K562 (cell line): Measurements from ENCODE around the gene ASCC2. TPM values are rescaled to one million over a fixed set of nuclear protein-coding genes. Genes with fewer than 3 reads are reported as not detected.

Source experiments
- BRF1 ChIP-seq: IDR thresholded peaks from 3 replicates; pipeline ENCODE4 v1.6.1; 2011; ENCODE audit warnings: borderline replicate concordance, mild to moderate bottlenecking; ENCODE audit not compliant: insufficient read length; ENCODE audit errors: extremely low read depth
- CXXC5 ChIP-seq: fragments of 250-450 bp; sonication (Bioruptor Pico); IDR thresholded peaks from 2 replicates; pipeline ENCODE4 v1.8.0; 2022; ENCODE audit warnings: inconsistent platforms, mild to moderate bottlenecking, moderate library complexity
- ETV1 ChIP-seq: fragments of 450-650 bp; conservative IDR thresholded peaks from 2 replicates; pipeline ENCODE4 v1.6.1; 2016; ENCODE audit warnings: missing genetic modification characterization, control low read depth, low read depth, missing compliant biosample characterization
- RBBP5 ChIP-seq: fragments of 200-600 bp; sonication (generic); IDR thresholded peaks from 2 replicates; pipeline ENCODE4 v1.6.1; 2012; ENCODE audit warnings: borderline replicate concordance, mild to moderate bottlenecking, low read length, control low read depth, inconsistent platforms; ENCODE audit not compliant: insufficient read depth, poor library complexity, severe bottlenecking
- REST ChIP-seq, 2 experiments: fragments of 450-650 bp; formaldehyde crosslinking in 1 of 2; IDR thresholded peaks; 2 replicates each; pipeline versions ENCODE4 v1.4.0 to v1.6.1; 2014 to 2020; ENCODE audit warnings: mild to moderate bottlenecking in 2 of 2, borderline replicate concordance in 1 of 2, low read depth in 1 of 2
- RNF2 ChIP-seq: sonication (generic); IDR thresholded peaks from 2 replicates; pipeline ENCODE4 v1.6.1; 2016
- SAFB ChIP-seq: fragments of 200-400 bp; formaldehyde crosslinking; IDR thresholded peaks from 2 replicates; pipeline ENCODE4 v1.6.1; 2017; ENCODE audit warnings: low read depth, low read length, borderline replicate concordance
- SAP30 ChIP-seq: fragments of 200-600 bp; sonication (generic); IDR thresholded peaks from 2 replicates; pipeline ENCODE4 v1.6.1; 2012; ENCODE audit warnings: borderline replicate concordance, low read depth, mild to moderate bottlenecking, moderate library complexity, low read length, control low read depth, inconsistent platforms; ENCODE audit not compliant: insufficient read depth, poor library complexity, severe bottlenecking
- TSHZ1 ChIP-seq: fragments of 250-450 bp; sonication (Bioruptor Pico); IDR thresholded peaks from 2 replicates; pipeline ENCODE4 v1.4.0; 2020; ENCODE audit warnings: mild to moderate bottlenecking, moderate library complexity
- ZBTB7A ChIP-seq: IDR thresholded peaks from 2 replicates; pipeline ENCODE4 v1.6.1; 2011; ENCODE audit warnings: low read depth, mild to moderate bottlenecking, low read length, moderate library complexity, borderline replicate concordance; ENCODE audit not compliant: control insufficient read depth
- ZBTB8A ChIP-seq: fragments of 450-650 bp; IDR thresholded peaks from 2 replicates; pipeline ENCODE4 v1.6.1; 2018; ENCODE audit warnings: mild to moderate bottlenecking, moderate library complexity; ENCODE audit not compliant: partially characterized antibody
- ZBTB9 ChIP-seq: fragments of 450-650 bp; formaldehyde crosslinking; IDR thresholded peaks from 2 replicates; pipeline ENCODE4 v1.4.0; 2020; ENCODE audit warnings: mild to moderate bottlenecking, moderate library complexity
- ZNF224 ChIP-seq: sonication (generic); formaldehyde crosslinking; IDR thresholded peaks from 2 replicates; pipeline ENCODE4 v1.8.0; 2022; ENCODE audit warnings: mild to moderate bottlenecking, missing genetic modification reagents
- ZNF583 ChIP-seq: fragments of 250-450 bp; sonication (Bioruptor Pico); IDR thresholded peaks from 2 replicates; pipeline ENCODE4 v1.4.0; 2020
- polyA plus RNA-seq, 8 experiments: library from polyadenylated mRNA; depleted of rRNA in 4 of 8; stranded (reverse) in 5 of 8; unstranded in 3 of 8; fragments of >200 nt; fragmentation: Nextera tagmentation in 2 of 8; fragmentation: Illumina TruSeq in 1 of 8; extraction: Ambion mirVana in 2 of 8; extraction: Trizol in 1 of 8; gene quantifications; 2 replicates each; pipeline versions ENCODE4 v1.2.1 to v1.2.3, GENCODE V29; 2011 to 2014; ENCODE audit warnings: inconsistent platforms in 1 of 8, missing spikeins in 1 of 8
- total RNA-seq, 7 experiments: library from RNA; depleted of rRNA in 6 of 7; stranded (reverse); fragments of >200 nt in 6 of 7; fragmentation: Illumina TruSeq in 2 of 7; extraction: Trizol in 2 of 7; gene quantifications; 2 replicates each; pipeline versions ENCODE4 v1.2.1 to v1.2.3, GENCODE V29; 2011 to 2021; ENCODE audit warnings: low replicate concordance in 1 of 7

The ASCC2 gene
- total and polyA plus RNA-seq, 9 of the 15 experiments (the other 6 are each of a cell fraction or from before 2014, with no cell fraction given) = 4.0 to 46.7 (median 26.8) TPM

DNA sequence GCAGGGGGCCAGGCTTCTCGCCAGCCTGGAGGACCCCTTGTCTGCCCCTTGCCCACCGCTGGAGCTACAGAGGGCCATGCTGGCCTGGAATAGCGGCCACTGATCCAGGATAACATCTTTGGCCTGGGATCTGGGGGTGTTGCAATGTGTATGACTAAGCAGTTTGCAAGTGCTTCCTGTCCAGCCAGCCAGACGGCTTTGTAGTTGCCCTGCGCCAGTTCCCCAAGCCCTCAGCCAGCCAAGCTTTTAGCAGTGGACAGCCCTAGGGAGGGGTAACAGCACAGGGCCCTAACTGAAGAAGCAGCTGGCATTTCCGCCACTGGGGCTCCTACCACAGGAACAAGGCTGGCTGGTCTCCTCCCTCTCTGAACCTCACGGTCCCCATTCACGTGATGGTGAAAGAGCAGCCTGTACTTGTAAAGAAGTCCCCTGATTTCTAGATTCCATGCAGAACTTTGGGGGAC lies 38.8 kb downstream of the ASCC2 start (continued):
- peak; percentile 30; the same call in 1 of the 2 replicates for TF ChIP-seq REST (IDR thresholded peaks at IDR 0.05; ENCODE audit: borderline replicate concordance)
- TF ChIP-seq REST (CRISPR knock-in tag; IDR thresholded peaks at IDR 0.05; ENCODE audit: low read depth) = no peak
- 0 out of 2 replicates have a peak, but pooled peaks have one; percentile 35 for TF ChIP-seq RNF2
- no peak for TF ChIP-seq SAP30
- no peak for TF ChIP-seq BRF1
- TF ChIP-seq TSHZ1 (CRISPR knock-in tag) = no peak
- TF ChIP-seq ETV1 = peak; percentile 83
- TF ChIP-seq SAFB = no peak
- no peak for TF ChIP-seq RBBP5
- TF ChIP-seq ZBTB7A = peak; percentile 30; the same call in 1 of the 2 replicates
- peak; percentile 52; the same call in 1 of the 2 replicates for TF ChIP-seq ZBTB9
- no peak for TF ChIP-seq ZNF224 (CRISPR knock-in tag)
- no peak for TF ChIP-seq ZBTB8A
- peak; percentile 56; the same call in 1 of the 2 replicates for TF ChIP-seq CXXC5 (CRISPR knock-in tag)
- 0 out of 2 replicates have a peak, but pooled peaks have one; percentile 26 for TF ChIP-seq ZNF583 (CRISPR knock-in tag)
